GM18951 (cell line): Measurements from ENCODE around the gene RNF123.

ENCODE experiments used
- POLR2A ChIP-seq: IDR thresholded peaks from 4 replicates; pipeline ENCODE4 v1.6.1; 2011; ENCODE audit warnings: mild to moderate bottlenecking; ENCODE audit not compliant: insufficient read length, insufficient read depth; ENCODE audit errors: extremely low read depth
- in situ Hi-C: fragments of 300-500 bp; cut with MboI; formaldehyde crosslinking; loops from one replicate; pipeline ENCODE4 v1.12.0; 2022; ENCODE audit warnings: low sequenced_read_pairs, mixed read lengths, inconsistent platforms; ENCODE audit not compliant: unreplicated experiment

The RNF123 gene

GRCh38 chr3:49689046-49689907, at the start of gene RNF123, which contains the start of gene MST1:
RNF123 (plus strand) TSS chr3:49689557; CDS start chr3:49691166, 1,609 bp downstream.
MST1 (minus strand) TSS chr3:49689474; CDS start chr3:49688691, 783 bp downstream.
- in situ Hi-C loops = no loop called here
- TF ChIP-seq POLR2A = peak; percentile 77

GRCh38 chr3:49641292-49641691, 48.1 kb upstream of the RNF123 start:
- no peak for TF ChIP-seq POLR2A
- in situ Hi-C loops = no loop called here

GRCh38 chr3:49641921-49642707, 47.2 kb upstream of the RNF123 start:
- no peak for TF ChIP-seq POLR2A
- in situ Hi-C loops = no loop called here

DNA sequence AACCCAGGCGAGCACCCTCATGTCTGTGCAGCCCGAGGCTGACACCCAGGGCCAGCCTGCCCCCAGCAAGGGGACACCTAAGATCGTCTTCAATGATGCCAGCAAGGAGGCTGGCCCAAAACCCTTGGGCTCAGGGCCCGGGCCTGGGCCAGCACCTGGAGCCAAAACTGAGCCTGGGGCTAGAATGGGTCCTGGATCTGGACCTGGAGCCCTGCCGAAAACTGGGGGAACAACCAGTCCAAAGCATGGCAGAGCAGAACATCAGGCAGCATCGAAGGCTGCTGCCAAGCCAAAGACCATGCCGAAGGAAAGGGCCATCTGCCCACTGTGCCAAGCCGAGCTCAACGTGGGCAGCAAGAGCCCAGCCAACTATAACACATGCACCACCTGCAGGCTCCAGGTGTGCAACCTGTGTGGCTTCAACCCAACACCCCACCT, 46.6 kb upstream of the RNF123 start:
- in situ Hi-C loops = no loop called here
- TF ChIP-seq POLR2A = no peak

DNA sequence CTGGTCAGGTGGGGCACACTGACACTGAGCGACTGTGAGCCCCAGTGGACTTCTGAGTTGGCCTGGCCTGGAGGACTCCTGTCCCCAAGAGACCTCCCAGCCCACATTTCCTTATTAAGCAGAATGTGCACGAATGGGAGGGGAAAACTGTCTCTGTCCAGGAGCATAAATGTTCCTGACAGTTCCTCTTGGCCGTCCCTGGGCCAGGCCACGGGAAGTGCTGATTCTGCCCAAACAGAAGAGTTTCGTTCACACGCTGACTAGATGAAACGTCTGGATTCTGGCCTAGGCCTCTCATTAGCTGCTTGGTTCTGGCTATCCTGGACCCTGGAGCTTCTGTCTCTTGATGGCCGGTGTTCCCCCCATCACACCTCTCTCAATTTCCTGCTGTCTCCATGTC, 44.7 kb upstream of the RNF123 start:
- in situ Hi-C loops = no loop called here
- TF ChIP-seq POLR2A = no peak

GRCh38 chr3:49646236-49646635, 43.1 kb upstream of the RNF123 start:
- in situ Hi-C loops = no loop called here
- TF ChIP-seq POLR2A = no peak

GRCh38 chr3:49647741-49648140, 41.6 kb upstream of the RNF123 start:
- TF ChIP-seq POLR2A = no peak
- in situ Hi-C loops = no loop called here

DNA sequence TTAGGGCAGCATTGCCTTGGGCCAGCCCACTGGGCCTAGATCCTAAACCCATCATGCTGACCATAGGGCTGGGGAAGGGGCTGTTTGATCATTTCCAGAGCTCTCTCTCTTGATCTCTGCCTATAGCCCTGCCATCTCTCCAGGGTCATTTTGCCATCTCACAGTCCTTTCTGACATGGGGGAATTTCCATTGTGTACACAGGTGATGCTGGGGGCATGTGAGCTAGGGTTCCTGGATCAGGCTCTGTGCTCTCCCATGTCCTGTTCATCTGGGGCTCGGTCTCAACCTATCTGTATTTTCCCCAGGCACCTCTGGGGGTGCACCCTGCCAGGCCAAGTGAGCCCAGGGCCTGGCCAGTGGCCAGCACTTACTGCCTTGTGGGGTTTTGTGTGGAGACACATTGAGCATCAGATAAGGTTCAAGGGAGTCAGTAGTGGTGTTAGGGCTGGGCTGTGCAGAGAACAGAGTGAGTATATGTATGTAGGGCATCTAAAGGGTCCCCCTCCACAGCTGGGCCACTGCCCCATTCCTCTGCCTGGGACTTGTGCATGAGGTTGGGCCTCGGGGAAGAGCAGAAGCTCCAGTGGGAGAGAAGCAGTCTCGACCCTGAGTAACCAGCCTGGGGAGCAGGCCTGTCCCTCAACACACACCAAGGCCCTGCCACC, 40.9 kb upstream of the RNF123 start:
- in situ Hi-C loops = no loop called here
- TF ChIP-seq POLR2A = no peak

- in situ Hi-C loops = no loop called here
- no peak for TF ChIP-seq POLR2A
These were observed 39.8 kb upstream of the RNF123 start for GRCh38 chr3:49649576-49649975.

GRCh38 chr3:49650177-49650576, 39.2 kb upstream of the RNF123 start:
- TF ChIP-seq POLR2A = no peak
- in situ Hi-C loops = no loop called here

DNA sequence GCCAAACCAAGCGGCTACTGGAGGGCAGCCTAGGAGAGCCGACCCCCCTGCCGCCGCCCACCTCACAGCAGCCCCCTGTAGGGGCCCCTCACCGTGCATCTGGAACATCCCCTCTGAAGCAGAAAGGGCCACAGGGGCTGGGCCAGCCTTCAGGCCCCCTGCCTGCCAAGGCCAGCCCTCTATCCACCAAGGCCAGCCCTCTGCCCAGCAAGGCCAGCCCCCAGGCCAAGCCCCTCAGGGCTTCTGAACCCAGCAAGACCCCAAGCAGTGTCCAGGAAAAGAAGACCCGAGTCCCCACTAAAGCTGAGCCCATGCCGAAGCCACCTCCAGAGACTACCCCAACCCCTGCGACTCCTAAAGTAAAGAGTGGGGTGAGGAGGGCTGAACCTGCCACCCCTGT, 38.7 kb upstream of the RNF123 start:
- in situ Hi-C loops = no loop called here
- no peak for TF ChIP-seq POLR2A

DNA sequence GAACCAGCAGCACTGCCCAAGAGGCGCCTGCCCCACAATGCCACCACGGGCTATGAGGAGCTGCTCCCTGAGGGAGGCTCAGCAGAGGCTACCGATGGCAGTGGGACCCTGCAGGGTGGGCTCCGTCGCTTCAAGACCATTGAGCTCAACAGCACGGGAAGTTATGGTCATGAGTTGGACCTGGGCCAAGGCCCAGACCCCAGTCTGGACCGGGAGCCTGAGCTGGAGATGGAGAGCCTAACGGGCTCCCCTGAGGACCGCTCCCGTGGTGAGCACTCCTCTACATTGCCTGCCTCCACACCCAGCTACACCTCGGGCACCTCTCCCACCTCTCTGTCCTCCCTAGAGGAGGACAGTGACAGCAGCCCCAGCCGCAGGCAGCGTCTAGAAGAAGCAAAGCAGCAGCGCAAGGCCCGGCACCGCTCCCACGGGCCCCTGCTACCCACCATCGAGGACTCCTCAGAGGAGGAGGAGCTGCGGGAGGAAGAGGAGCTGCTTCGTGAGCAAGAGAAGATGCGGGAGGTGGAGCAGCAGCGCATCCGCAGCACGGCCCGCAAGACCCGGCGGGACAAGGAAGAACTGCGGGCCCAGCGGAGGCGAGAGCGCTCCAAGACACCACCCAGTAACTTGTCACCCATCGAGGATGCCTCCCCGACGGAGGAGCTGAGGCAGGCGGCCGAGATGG, 37.0 kb upstream of the RNF123 start:
- in situ Hi-C loops = no loop called here
- no peak for TF ChIP-seq POLR2A
